BJ (cell line): ENCODE results near the gene EFCAB6. TPM values are rescaled to one million over a fixed set of nuclear protein-coding genes. Genes with fewer than 3 reads are reported as not detected.

Experiments
- CTCF ChIA-PET: fragments of 350-600 bp; formaldehyde crosslinking; extraction: SDS; loops from one replicate; lab custom pipeline; 2021; ENCODE audit warnings: antibody characterized with exemption, inconsistent platforms; lab: Yijun Ruan, JAX
- POLR2A ChIA-PET: fragments of 300-600 bp; sonication (Branson Sonifier 250); formaldehyde crosslinking; extraction: SDS; loops from one replicate; lab custom pipeline; 2021; ENCODE audit warnings: antibody characterized with exemption; lab: Charles Lee
- DNase-seq: peaks from one replicate; pipeline ENCODE4 v3.0.0-alpha.2; 2011; ENCODE audit warnings: low read depth
- H3K27me3 ChIP-seq: 2 replicates; pipeline ENCODE4 v1.6.0; 2011; ENCODE audit warnings: low read length; ENCODE audit not compliant: control insufficient read depth, insufficient read depth
- H3K36me3 ChIP-seq: 2 replicates; pipeline ENCODE4 v1.5.1; 2011; ENCODE audit warnings: low read length; ENCODE audit not compliant: control insufficient read depth, insufficient read depth
- H3K4me3 ChIP-seq: 2 replicates; pipeline ENCODE4 v1.5.1; 2011; ENCODE audit warnings: low read depth, mild to moderate bottlenecking, control low read depth, low read length
- polyA plus RNA-seq: library from polyadenylated mRNA; depleted of rRNA; stranded (reverse); fragments of >200 nt; gene quantifications from 2 replicates; pipeline ENCODE4 v1.2.3, GENCODE V29; 2011
- TF ChIP-seq, protein P1 (sequence below): IDR thresholded peaks from 2 replicates; pipeline ENCODE4 v1.5.1; 2011; ENCODE audit warnings: low read depth, mild to moderate bottlenecking, control low read depth, inconsistent platforms, low read length, moderate library complexity; ENCODE audit not compliant: insufficient read depth

EFCAB6 gene
- polyA plus RNA-seq, 1 experiment = 0.75 TPM

DNA sequence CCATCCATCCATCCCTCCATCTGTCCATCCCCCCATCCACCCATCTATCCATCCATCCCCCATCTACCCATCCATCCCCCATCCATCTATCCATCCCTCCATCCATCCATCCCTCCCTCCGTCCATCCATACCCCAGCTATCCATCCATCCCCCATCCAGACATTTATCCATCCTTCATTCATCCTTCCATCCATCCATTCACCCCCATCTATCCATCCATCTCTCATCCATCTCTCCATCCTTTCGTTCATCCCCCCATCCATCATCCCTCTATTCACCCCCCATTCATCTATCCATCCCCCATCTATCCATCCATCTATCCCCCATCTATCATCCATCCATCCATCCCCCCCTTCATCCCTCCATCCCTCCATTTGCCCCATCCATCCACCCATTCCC is 302.8 kb downstream of the EFCAB6 start:
- no peaks in the 10 kb centered on the region for H3K36me3 ChIP-seq
- H3K4me3 ChIP-seq = no peak overlapping the region
- CTCF ChIA-PET = interaction anchor here (0.6 kb wide), 1 partner anchor 159 kb away, joined by 3 read pairs; no protein-coding TSS in a partner anchor
- TF ChIP-seq, protein P1, sequence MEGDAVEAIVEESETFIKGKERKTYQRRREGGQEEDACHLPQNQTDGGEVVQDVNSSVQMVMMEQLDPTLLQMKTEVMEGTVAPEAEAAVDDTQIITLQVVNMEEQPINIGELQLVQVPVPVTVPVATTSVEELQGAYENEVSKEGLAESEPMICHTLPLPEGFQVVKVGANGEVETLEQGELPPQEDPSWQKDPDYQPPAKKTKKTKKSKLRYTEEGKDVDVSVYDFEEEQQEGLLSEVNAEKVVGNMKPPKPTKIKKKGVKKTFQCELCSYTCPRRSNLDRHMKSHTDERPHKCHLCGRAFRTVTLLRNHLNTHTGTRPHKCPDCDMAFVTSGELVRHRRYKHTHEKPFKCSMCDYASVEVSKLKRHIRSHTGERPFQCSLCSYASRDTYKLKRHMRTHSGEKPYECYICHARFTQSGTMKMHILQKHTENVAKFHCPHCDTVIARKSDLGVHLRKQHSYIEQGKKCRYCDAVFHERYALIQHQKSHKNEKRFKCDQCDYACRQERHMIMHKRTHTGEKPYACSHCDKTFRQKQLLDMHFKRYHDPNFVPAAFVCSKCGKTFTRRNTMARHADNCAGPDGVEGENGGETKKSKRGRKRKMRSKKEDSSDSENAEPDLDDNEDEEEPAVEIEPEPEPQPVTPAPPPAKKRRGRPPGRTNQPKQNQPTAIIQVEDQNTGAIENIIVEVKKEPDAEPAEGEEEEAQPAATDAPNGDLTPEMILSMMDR = no peak
- DNase-seq = no peak
- POLR2A ChIA-PET = no interaction called here
- no peaks in the 10 kb centered on the region for H3K27me3 ChIP-seq

DNA sequence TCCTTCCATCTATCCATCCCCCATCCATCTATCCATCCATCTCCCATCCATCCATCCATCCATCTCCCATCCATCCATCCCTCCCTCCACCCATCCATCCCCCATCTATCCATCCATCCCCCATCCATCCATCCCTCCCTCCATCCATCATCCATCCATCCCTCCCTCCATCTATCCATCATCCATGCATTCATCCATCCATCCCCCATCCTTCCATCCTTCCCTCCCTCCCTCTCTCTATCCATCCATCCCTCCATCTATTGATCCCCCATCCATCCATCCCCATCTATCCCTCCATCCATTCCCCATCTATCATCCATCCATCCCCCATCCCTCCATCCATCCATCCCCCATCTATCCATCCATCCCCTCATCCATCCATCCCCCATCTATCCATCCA is 303.6 kb downstream of the EFCAB6 start:
- CTCF ChIA-PET = no interaction called here
- Histone ChIP-seq H3K36me3 (no peaks in the 10 kb centered on the region), H3K27me3 (no peaks in the 10 kb centered on the region), H3K4me3 (no peak overlapping the region)
- TF ChIP-seq, protein P1 = no peak
- POLR2A ChIA-PET = no interaction called here
- no peak for DNase-seq

DNA sequence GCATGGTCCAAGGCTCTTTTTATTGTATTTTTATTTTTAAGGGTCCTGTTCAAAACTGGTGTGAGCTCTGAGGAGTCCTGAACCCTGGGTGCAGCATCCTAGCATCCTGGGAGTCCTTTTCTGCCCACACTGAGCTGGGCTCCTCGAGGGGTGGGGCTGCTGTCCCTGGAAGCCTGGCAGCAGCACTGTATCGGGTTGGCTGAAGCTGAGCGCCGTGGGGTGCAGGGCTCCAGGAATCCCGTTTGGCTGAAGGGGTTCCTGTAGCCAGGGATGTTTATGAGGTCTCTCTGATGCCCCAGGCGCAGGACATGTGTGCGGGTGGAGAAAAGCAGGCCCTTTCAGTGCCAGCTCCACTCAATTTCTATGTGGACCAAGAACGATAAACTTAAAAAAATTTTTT is 304.9 kb downstream of the EFCAB6 start:
- Histone ChIP-seq H3K27me3 (no peaks in the 10 kb centered on the region), H3K4me3 (no peak overlapping the region), H3K36me3 (no peaks in the 10 kb centered on the region)
- CTCF ChIA-PET = no interaction called here
- TF ChIP-seq, protein P1 = no peak
- POLR2A ChIA-PET = no interaction called here
- DNase-seq = no peak

GRCh38 chr22:43506487-43506886 is 305.6 kb downstream of the EFCAB6 start:
- CTCF ChIA-PET = no interaction called here
- H3K4me3 ChIP-seq = no peak overlapping the region
- no peaks in the 10 kb centered on the region for H3K36me3 ChIP-seq
- POLR2A ChIA-PET = no interaction called here
- no peaks in the 10 kb centered on the region for H3K27me3 ChIP-seq
- TF ChIP-seq, protein P1 = no peak
- no peak for DNase-seq

- CTCF ChIA-PET = no interaction called here
- H3K36me3 ChIP-seq = no peaks in the 10 kb centered on the region
- no peak for DNase-seq
These were observed 306.2 kb downstream of the EFCAB6 start for GRCh38 chr22:43505896-43506295.

More at GRCh38 chr22:43505896-43506295, 306.2 kb downstream of the EFCAB6 start:
- POLR2A ChIA-PET = no interaction called here
- Histone ChIP-seq H3K27me3 (no peaks in the 10 kb centered on the region), H3K4me3 (no peak overlapping the region)
- TF ChIP-seq, protein P1 = no peak
